H1 (cell line): ENCODE measurements around the gene CACNG8. TPM values are rescaled to one million over a fixed set of nuclear protein-coding genes. Genes with fewer than 3 reads are reported as not detected.

ENCODE experiments used
- CTCF ChIA-PET: fragments of 300-600 bp; sonication (Branson Sonifier 250); formaldehyde crosslinking; loops from one replicate; lab custom pipeline; 2021; ENCODE audit not compliant: partially characterized antibody; lab: Charles Lee
- POLR2A ChIA-PET: fragments of 300-600 bp; sonication (Branson Sonifier 250); formaldehyde crosslinking; loops from one replicate; lab custom pipeline; 2021; ENCODE audit warnings: inconsistent platforms; ENCODE audit not compliant: partially characterized antibody; lab: Charles Lee
- DNase-seq, 2 experiments: peaks; one replicate each; pipeline versions ENCODE4 v3.0.0 to v3.0.0-alpha.2; 2010 to 2022; ENCODE audit warnings: low spot score in 2 of 2, low read depth in 1 of 2, mixed read lengths in 1 of 2
- FAIRE-seq: peaks from 2 replicates; lab custom pipeline; 2011; peaks lifted over from hg19 to GRCh38; lab: Jason Lieb, UNC
- H2AFZ ChIP-seq: 2 replicates; pipeline ENCODE4 v1.8.1; 2012; ENCODE audit warnings: low read length, inconsistent platforms
- H2AK5ac ChIP-seq: 2 replicates; pipeline ENCODE4 v1.6.1; 2013; ENCODE audit warnings: low read depth, low read length
- H2BK120ac ChIP-seq: replicated peaks from 2 replicates; pipeline ENCODE3; 2013; ENCODE audit warnings: low read depth, low read length, inconsistent platforms
- H2BK12ac ChIP-seq: 2 replicates; pipeline ENCODE4 v1.6.1; 2013; ENCODE audit warnings: low read depth, low read length
- H2BK15ac ChIP-seq: 2 replicates; pipeline ENCODE4 v1.6.1; 2013; ENCODE audit warnings: low read length
- H2BK20ac ChIP-seq: 2 replicates; pipeline ENCODE4 v1.6.1; 2013; ENCODE audit warnings: low read length
- H2BK5ac ChIP-seq: 2 replicates; pipeline ENCODE4 v1.6.1; 2013; ENCODE audit warnings: low read depth, low read length
- H3K14ac ChIP-seq: 2 replicates; pipeline ENCODE4 v1.6.1; 2013; ENCODE audit warnings: inconsistent platforms; ENCODE audit not compliant: insufficient read length
- H3K18ac ChIP-seq: 2 replicates; pipeline ENCODE4 v1.6.1; 2013; ENCODE audit warnings: low read length; ENCODE audit errors: extremely low read depth
- H3K23ac ChIP-seq: 2 replicates; pipeline ENCODE4 v1.6.1; 2013; ENCODE audit warnings: inconsistent platforms; ENCODE audit not compliant: insufficient read length
- H3K23me2 ChIP-seq: 2 replicates; pipeline ENCODE4 v1.6.1; 2013; ENCODE audit warnings: low read depth, low read length
- H3K27ac ChIP-seq: 2 replicates; pipeline ENCODE4 v1.6.1; 2011; ENCODE audit warnings: low read depth, low read length, inconsistent platforms
- H3K27me3 ChIP-seq, 4 experiments: replicated peaks in 1 of 4; 1 replicate in 1 of 4; 2 replicates in 3 of 4; pipeline versions ENCODE4 v1.6.1 to v1.8.1; 2011 to 2013; ENCODE audit warnings: low read length in 3 of 4, mild to moderate bottlenecking in 3 of 4, inconsistent platforms in 2 of 4, mixed read lengths in 2 of 4, moderate library complexity in 1 of 4; ENCODE audit not compliant: control insufficient read depth in 3 of 4, insufficient read depth in 3 of 4; ENCODE audit errors: extremely low read depth in 1 of 4
- H3K36me3 ChIP-seq, 4 experiments: 2 replicates each; pipeline versions ENCODE4 v1.6.1 to v1.8.1; 2011 to 2013; ENCODE audit warnings: mild to moderate bottlenecking in 4 of 4, low read length in 3 of 4, moderate library complexity in 2 of 4, control low read depth in 1 of 4, inconsistent platforms in 1 of 4; ENCODE audit not compliant: insufficient read depth in 4 of 4, control insufficient read depth in 2 of 4
- H3K4ac ChIP-seq: replicated peaks from 2 replicates; pipeline ENCODE3; 2013; ENCODE audit warnings: low read length, low read depth, mixed read lengths, inconsistent platforms; ENCODE audit not compliant: insufficient read length
- H3K4me1 ChIP-seq, 4 experiments: replicated peaks in 1 of 4; 1 replicate in 1 of 4; 2 replicates in 3 of 4; pipeline versions ENCODE4 v1.6.1 to v1.8.1; 2011 to 2013; ENCODE audit warnings: low read length in 3 of 4, inconsistent platforms in 2 of 4, mixed read lengths in 1 of 4; ENCODE audit not compliant: insufficient read depth in 4 of 4, control insufficient read depth in 3 of 4
- H3K4me2 ChIP-seq, 2 experiments: 2 replicates each; pipeline versions ENCODE4 v1.6.1 to v1.8.1; 2011 to 2013; ENCODE audit warnings: low read depth in 2 of 2, low read length in 2 of 2, control low read depth in 1 of 2, inconsistent platforms in 1 of 2, mild to moderate bottlenecking in 1 of 2; ENCODE audit not compliant: insufficient read depth in 1 of 2
- H3K4me3 ChIP-seq, 4 experiments: fragments of 200-600, 300-600 bp in 1 of 4; sonication (generic), shearing (Covaris generic), sonication (Bioruptor Twin) in 1 of 4; 2 replicates each; pipeline versions ENCODE4 v1.5.1 to v1.8.1; 2011 to 2016; ENCODE audit warnings: low read length in 4 of 4, low read depth in 3 of 4, control low read depth in 2 of 4, inconsistent platforms in 2 of 4, mild to moderate bottlenecking in 2 of 4, mixed read lengths in 1 of 4, moderate library complexity in 1 of 4; ENCODE audit not compliant: insufficient read depth in 2 of 4; ENCODE audit errors: extremely low read depth in 1 of 4
- H3K56ac ChIP-seq: replicated peaks from 2 replicates; pipeline ENCODE3; 2013; ENCODE audit warnings: low read depth, mild to moderate bottlenecking, mixed read lengths, low read length, inconsistent platforms; ENCODE audit not compliant: insufficient read length
- H3K79me1 ChIP-seq: 2 replicates; pipeline ENCODE4 v1.6.1; 2013; ENCODE audit warnings: low read depth, low read length, control low read depth
- H3K79me2 ChIP-seq, 2 experiments: 2 replicates each; pipeline versions ENCODE4 v1.6.1 to v1.8.1; 2012 to 2013; ENCODE audit warnings: low read length in 2 of 2, mild to moderate bottlenecking in 2 of 2, inconsistent platforms in 1 of 2; ENCODE audit not compliant: insufficient read depth in 2 of 2, control insufficient read depth in 1 of 2
- H3K9ac ChIP-seq, 4 experiments: replicated peaks in 1 of 4; 1 replicate in 1 of 4; 2 replicates in 3 of 4; pipeline versions ENCODE4 v1.6.1 to v1.8.1; 2011 to 2013; ENCODE audit warnings: low read depth in 3 of 4, low read length in 3 of 4, control low read depth in 2 of 4, mild to moderate bottlenecking in 2 of 4, moderate library complexity in 2 of 4, inconsistent platforms in 1 of 4; ENCODE audit errors: extremely low read depth in 1 of 4
- H3K9me3 ChIP-seq, 2 experiments: 2 replicates each; pipeline versions ENCODE4 v1.6.1 to v1.8.1; 2012 to 2013; ENCODE audit warnings: mild to moderate bottlenecking in 2 of 2, moderate library complexity in 2 of 2, control low read depth in 1 of 2, inconsistent platforms in 1 of 2, low read depth in 1 of 2, low read length in 1 of 2, mixed read lengths in 1 of 2; ENCODE audit not compliant: insufficient read depth in 2 of 2
- H4K20me1 ChIP-seq, 2 experiments: replicated peaks in 1 of 2; 2 replicates each; pipeline versions ENCODE3 to v1.8.1; 2011 to 2013; ENCODE audit warnings: inconsistent platforms in 2 of 2, low read length in 2 of 2, mild to moderate bottlenecking in 1 of 2; ENCODE audit not compliant: insufficient read depth in 2 of 2, control insufficient read depth in 1 of 2
- H4K5ac ChIP-seq: 2 replicates; pipeline ENCODE4 v1.6.1; 2013; ENCODE audit warnings: low read length, low read depth, mixed read lengths, inconsistent platforms; ENCODE audit not compliant: insufficient read length
- H4K8ac ChIP-seq: 2 replicates; pipeline ENCODE4 v1.8.0; 2013; ENCODE audit warnings: mild to moderate bottlenecking, moderate library complexity, low read length, inconsistent platforms; ENCODE audit not compliant: insufficient read depth; ENCODE audit errors: extremely low read depth
- H4K91ac ChIP-seq: replicated peaks from 2 replicates; pipeline ENCODE3; 2013; ENCODE audit warnings: low read length, mixed read lengths, inconsistent platforms; ENCODE audit not compliant: insufficient read length
- JUND ChIP-seq: IDR thresholded peaks from 2 replicates; pipeline ENCODE4 v1.6.1; 2011; ENCODE audit warnings: mild to moderate bottlenecking, improper control_type of control experiment, low read length
- KDM1A ChIP-seq: fragments of 200-600, 300-600 bp; sonication (generic); IDR thresholded peaks from 2 replicates; pipeline ENCODE4 v1.7.1; 2016; ENCODE audit warnings: mild to moderate bottlenecking, low read length, borderline replicate concordance
- RAD21 ChIP-seq, 2 experiments: IDR thresholded peaks in 1 of 2; conservative IDR thresholded peaks in 1 of 2; 2 replicates each; pipeline ENCODE4 v1.6.1; 2011; ENCODE audit warnings: low read depth in 2 of 2, low read length in 2 of 2, improper control_type of control experiment in 1 of 2, inconsistent platforms in 1 of 2, mild to moderate bottlenecking in 1 of 2, moderate library complexity in 1 of 2
- TEAD4 ChIP-seq: IDR thresholded peaks from 2 replicates; pipeline ENCODE4 v1.6.1; 2012; ENCODE audit warnings: low read depth, low read length, inconsistent platforms, mixed read lengths
- YY1 ChIP-seq: IDR thresholded peaks from 2 replicates; pipeline ENCODE4 v1.6.1; 2011; ENCODE audit warnings: low read depth, mild to moderate bottlenecking, low read length
- WGBS, 2 experiments: shearing (Covaris generic) in 1 of 2; methylation state at CpG; one replicate each; pipeline versions ENCODE4 v1.1.6 to v1.1.7; 2013 to 2015; ENCODE audit warnings: low lambda C conversion rate in 2 of 2, mixed read lengths in 2 of 2, inconsistent platforms in 1 of 2, low coverage in 1 of 2, missing lambda C conversion rate in 1 of 2; ENCODE audit not compliant: insufficient replicate concordance in 2 of 2, insufficient coverage in 1 of 2, insufficient read length in 1 of 2; ENCODE audit errors: extremely low coverage in 1 of 2, missing lambda C conversion rate in 1 of 2; 5-methylcytosine and 5-hydroxymethylcytosine counted together
- polyA plus RNA-seq, 7 experiments: library from polyadenylated mRNA; depleted of rRNA in 3 of 7; stranded (reverse) in 5 of 7; unstranded in 2 of 7; fragments of >200 nt in 5 of 7; fragments of 200-250 nt in 2 of 7; gene quantifications; 1 replicate in 5 of 7; 2 replicates in 1 of 7; 4 replicates in 1 of 7; pipeline versions ENCODE4 v1.2.1 to v1.2.3, GENCODE V29; 2011 to 2013; ENCODE audit warnings: missing spikeins in 2 of 7, mixed read lengths in 2 of 7
- total RNA-seq: library from RNA; stranded (reverse); fragmentation: NEBNext Ultra II Directional; extraction: Animal tissue kit (Norgen Biotek cat#: 25700); gene quantifications from 2 replicates; pipeline ENCODE4 v1.2.1, GENCODE V29; 2021
- TF ChIP-seq, protein P1 (sequence below), 3 experiments: IDR thresholded peaks; 1 replicate in 2 of 3; 2 replicates in 1 of 3; pipeline versions ENCODE4 v1.5.1 to v1.6.1; 2011; ENCODE audit warnings: low read length in 3 of 3, mild to moderate bottlenecking in 3 of 3, inconsistent platforms in 2 of 3, low read depth in 1 of 3, moderate library complexity in 1 of 3; ENCODE audit not compliant: insufficient read depth in 1 of 3; ENCODE audit errors: control extremely low read depth in 1 of 3

The CACNG8 gene
- total and polyA plus RNA-seq, 2 of the 8 experiments (the other 6 are each of a cell fraction or from before 2014, with no cell fraction given) = 0.41 to 4.5 TPM

DNA sequence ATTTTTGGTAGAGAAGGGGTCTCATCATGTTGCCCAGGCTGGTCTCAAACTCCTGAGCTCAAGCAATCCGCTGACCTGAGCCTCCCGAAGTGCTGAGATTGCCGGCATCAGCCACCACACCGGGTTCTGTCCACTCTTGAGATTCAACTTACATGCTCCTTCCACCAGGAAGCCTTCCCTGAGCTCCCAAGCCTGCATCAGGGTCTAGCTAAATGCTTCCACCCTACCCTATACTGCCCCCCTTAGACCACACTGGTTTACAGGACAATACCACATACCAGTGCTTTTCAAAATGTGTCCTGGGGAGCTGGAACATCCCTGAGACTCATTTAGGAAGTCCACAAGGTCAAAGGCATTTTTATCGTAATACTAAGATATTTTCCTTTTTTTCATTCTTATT, 15.1 kb upstream of the CACNG8 start:
- Histone ChIP-seq H3K4me2 (no peak overlapping the region), H4K91ac (no peak overlapping the region), H2AK5ac (no peak overlapping the region), H2AFZ (no peak overlapping the region), H2BK12ac (no peak overlapping the region), H3K23me2 (peaks cover 6% of the 10 kb centered on the region; the same call in 1 of the 2 replicates), H2BK120ac (no peak overlapping the region), H2BK5ac (no peak overlapping the region), H3K4me3 (no peak overlapping the region), H3K36me3 (no peaks in the 10 kb centered on the region), H3K27me3 (no peaks in the 10 kb centered on the region), H4K20me1 (no peaks in the 10 kb centered on the region), H2BK15ac (no peak overlapping the region), H3K23ac (no peak overlapping the region), H4K8ac (no peak overlapping the region), H3K9me3 (no peaks in the 10 kb centered on the region), H3K4me1 (peaks cover 0 to 14% (median 7%) of the 10 kb centered on the region in 4 experiments; a peak in 4 of 7 replicates), H3K79me2 (no peaks in the 10 kb centered on the region), H2BK20ac (no peak overlapping the region), H3K14ac (no peak overlapping the region), H3K9ac (no peak overlapping the region), H3K18ac (no peak overlapping the region), H3K79me1 (no peaks in the 10 kb centered on the region), H3K4ac (no peak overlapping the region), H3K56ac (no peak overlapping the region), H4K5ac (no peak overlapping the region), H3K27ac (no peak overlapping the region)
- FAIRE-seq (peak; percentile 96), DNase-seq (no peak)
- CTCF ChIA-PET = interaction anchor here (0.6 to 3.9 kb wide), 52 partner anchors 8 to 1101 kb away, joined by 3 to 33 read pairs (median 4); partner anchors contain the start of genes MYADM and PRKCG
- POLR2A ChIA-PET = interaction anchor here (0.6 to 3.5 kb wide), 15 partner anchors 10 to 327 kb away, joined by 3 to 33 read pairs (median 4); no protein-coding TSS in a partner anchor
- 60% methylated on average over 5 of the region's 5 CpGs; no CpG with 5 or more reads in 1 of the 2 experiments for WGBS, 2 experiments
- TF ChIP-seq JUND (no peak), KDM1A (peak; percentile 59; the same call in 1 of the 2 replicates), RAD21 (IDR thresholded peaks at IDR 0.05 in 1 of 2, conservative IDR thresholded peaks at IDR 0.05 in 1 of 2; ENCODE audit: low read depth in 2 of 2, low read length in 2 of 2) (peak; percentile 65 to 74), TEAD4 (peak; percentile 77; the same call in 1 of the 2 replicates), YY1 (0 out of 2 replicates have a peak, but pooled peaks have one; percentile 13)
- TF ChIP-seq, protein P1, sequence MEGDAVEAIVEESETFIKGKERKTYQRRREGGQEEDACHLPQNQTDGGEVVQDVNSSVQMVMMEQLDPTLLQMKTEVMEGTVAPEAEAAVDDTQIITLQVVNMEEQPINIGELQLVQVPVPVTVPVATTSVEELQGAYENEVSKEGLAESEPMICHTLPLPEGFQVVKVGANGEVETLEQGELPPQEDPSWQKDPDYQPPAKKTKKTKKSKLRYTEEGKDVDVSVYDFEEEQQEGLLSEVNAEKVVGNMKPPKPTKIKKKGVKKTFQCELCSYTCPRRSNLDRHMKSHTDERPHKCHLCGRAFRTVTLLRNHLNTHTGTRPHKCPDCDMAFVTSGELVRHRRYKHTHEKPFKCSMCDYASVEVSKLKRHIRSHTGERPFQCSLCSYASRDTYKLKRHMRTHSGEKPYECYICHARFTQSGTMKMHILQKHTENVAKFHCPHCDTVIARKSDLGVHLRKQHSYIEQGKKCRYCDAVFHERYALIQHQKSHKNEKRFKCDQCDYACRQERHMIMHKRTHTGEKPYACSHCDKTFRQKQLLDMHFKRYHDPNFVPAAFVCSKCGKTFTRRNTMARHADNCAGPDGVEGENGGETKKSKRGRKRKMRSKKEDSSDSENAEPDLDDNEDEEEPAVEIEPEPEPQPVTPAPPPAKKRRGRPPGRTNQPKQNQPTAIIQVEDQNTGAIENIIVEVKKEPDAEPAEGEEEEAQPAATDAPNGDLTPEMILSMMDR (IDR thresholded peaks at IDR 0.05; ENCODE audit: control extremely low read depth in 1 of 3, insufficient read depth in 1 of 3, low read depth in 1 of 3, low read length in 3 of 3) = peak; percentile 32 to 74 (median 67)
